ENCODE data around the gene COL7A1. TPM values are rescaled to one million over a fixed set of nuclear protein-coding genes. Genes with fewer than 3 reads are reported as not detected.

The COL7A1 gene
- total RNA-seq, 1 donor from 2014 or later: 28.7 TPM

- peaks cover 42% of the 10 kb centered on the region for H3K36me3 Mint-ChIP-seq (ENCODE audit: low read depth, unreplicated experiment)
- Histone ChIP-seq H3K4me1 (ENCODE audit: insufficient read depth, low read length) (peaks cover 7% of the 10 kb centered on the region), H3K36me3 (ENCODE audit: insufficient read depth, low read length) (peaks cover 9% of the 10 kb centered on the region), H3K27ac (ENCODE audit: low read depth, low read length) (no peak overlapping the region), H2AFZ (ENCODE audit: low read depth, low read length) (no peak overlapping the region), H4K20me1 (ENCODE audit: insufficient read depth, low read length) (peaks cover 73% of the 10 kb centered on the region), H3K79me2 (ENCODE audit: insufficient read depth, low read length) (peaks cover 36% of the 10 kb centered on the region), H3K9me3 (ENCODE audit: insufficient read depth, low read depth, low read length) (no peaks in the 10 kb centered on the region), H3K4me3 (ENCODE audit: insufficient read depth, low read depth, low read length) (no peak overlapping the region), H3K27me3 (ENCODE audit: insufficient read depth, low read length) (no peaks in the 10 kb centered on the region), H3K9ac (ENCODE audit: low read length) (no peak overlapping the region), H3K4me2 (ENCODE audit: low read length) (no peak overlapping the region)
- H3K27ac Mint-ChIP-seq (ENCODE audit: unreplicated experiment): no peak overlapping the region
- H3K9me3 Mint-ChIP-seq (ENCODE audit: unreplicated experiment): peaks cover 2% of the 10 kb centered on the region
- DNase-seq (ENCODE audit: low read depth) (no peak), FAIRE-seq (no peak)
- H3K27me3 Mint-ChIP-seq (ENCODE audit: low read depth, unreplicated experiment): peaks cover 14% of the 10 kb centered on the region
- TF ChIP-seq, protein P1, sequence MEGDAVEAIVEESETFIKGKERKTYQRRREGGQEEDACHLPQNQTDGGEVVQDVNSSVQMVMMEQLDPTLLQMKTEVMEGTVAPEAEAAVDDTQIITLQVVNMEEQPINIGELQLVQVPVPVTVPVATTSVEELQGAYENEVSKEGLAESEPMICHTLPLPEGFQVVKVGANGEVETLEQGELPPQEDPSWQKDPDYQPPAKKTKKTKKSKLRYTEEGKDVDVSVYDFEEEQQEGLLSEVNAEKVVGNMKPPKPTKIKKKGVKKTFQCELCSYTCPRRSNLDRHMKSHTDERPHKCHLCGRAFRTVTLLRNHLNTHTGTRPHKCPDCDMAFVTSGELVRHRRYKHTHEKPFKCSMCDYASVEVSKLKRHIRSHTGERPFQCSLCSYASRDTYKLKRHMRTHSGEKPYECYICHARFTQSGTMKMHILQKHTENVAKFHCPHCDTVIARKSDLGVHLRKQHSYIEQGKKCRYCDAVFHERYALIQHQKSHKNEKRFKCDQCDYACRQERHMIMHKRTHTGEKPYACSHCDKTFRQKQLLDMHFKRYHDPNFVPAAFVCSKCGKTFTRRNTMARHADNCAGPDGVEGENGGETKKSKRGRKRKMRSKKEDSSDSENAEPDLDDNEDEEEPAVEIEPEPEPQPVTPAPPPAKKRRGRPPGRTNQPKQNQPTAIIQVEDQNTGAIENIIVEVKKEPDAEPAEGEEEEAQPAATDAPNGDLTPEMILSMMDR (IDR thresholded peaks at IDR 0.05; ENCODE audit: insufficient read depth, low read depth, low read length): no peak
- no peak for TF ChIP-seq EZH2 (IDR thresholded peaks at IDR 0.05; ENCODE audit: insufficient read depth, low read length)
- no peaks in the 10 kb centered on the region for H3K4me1 Mint-ChIP-seq (ENCODE audit: low read depth, unreplicated experiment)
- no peak overlapping the region for H3K4me3 Mint-ChIP-seq (ENCODE audit: unreplicated experiment)
These were observed 6.9 kb downstream of the COL7A1 start for GRCh38 chr3:48588230-48588629.

DNA sequence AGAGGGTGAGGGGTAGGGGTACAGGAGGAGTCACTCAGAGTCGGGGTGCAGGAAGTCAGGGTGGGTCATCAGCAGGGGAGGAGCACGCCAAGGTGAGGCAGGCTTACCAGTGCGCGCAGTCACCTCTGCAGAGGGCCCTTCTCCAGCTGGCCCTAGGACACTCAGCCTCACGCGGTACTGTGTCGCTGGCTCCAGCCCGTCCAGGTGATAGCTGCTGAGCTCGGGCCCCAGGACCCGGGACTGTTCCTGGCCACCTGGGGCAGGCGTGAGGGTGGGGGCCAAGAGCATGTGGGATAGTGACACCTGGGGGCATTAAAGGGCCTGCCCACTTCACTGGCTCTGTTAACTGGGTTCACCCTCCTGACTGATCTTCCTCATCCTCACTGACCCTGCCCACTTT, 7.4 kb downstream of the COL7A1 start:
- Histone ChIP-seq H2AFZ (ENCODE audit: low read depth, low read length) (no peak overlapping the region), H4K20me1 (ENCODE audit: insufficient read depth, low read length) (peaks cover 74% of the 10 kb centered on the region), H3K4me3 (ENCODE audit: insufficient read depth, low read depth, low read length) (no peak overlapping the region), H3K36me3 (ENCODE audit: insufficient read depth, low read length) (peaks cover 10% of the 10 kb centered on the region), H3K4me1 (ENCODE audit: insufficient read depth, low read length) (peaks cover 2% of the 10 kb centered on the region), H3K27me3 (ENCODE audit: insufficient read depth, low read length) (no peaks in the 10 kb centered on the region), H3K9me3 (ENCODE audit: insufficient read depth, low read depth, low read length) (no peaks in the 10 kb centered on the region), H3K79me2 (ENCODE audit: insufficient read depth, low read length) (peaks cover 30% of the 10 kb centered on the region), H3K9ac (ENCODE audit: low read length) (no peak overlapping the region), H3K27ac (ENCODE audit: low read depth, low read length) (no peak overlapping the region), H3K4me2 (ENCODE audit: low read length) (no peak overlapping the region)
- H3K4me3 Mint-ChIP-seq (ENCODE audit: unreplicated experiment): no peak overlapping the region
- DNase-seq (ENCODE audit: low read depth): no peak
- peaks cover under 1% of the 10 kb centered on the region for H3K9me3 Mint-ChIP-seq (ENCODE audit: unreplicated experiment)
- H3K27me3 Mint-ChIP-seq (ENCODE audit: low read depth, unreplicated experiment): peaks cover 15% of the 10 kb centered on the region
- FAIRE-seq: no peak
- H3K36me3 Mint-ChIP-seq (ENCODE audit: low read depth, unreplicated experiment): peaks cover 38% of the 10 kb centered on the region
- TF ChIP-seq, protein P1 (IDR thresholded peaks at IDR 0.05; ENCODE audit: insufficient read depth, low read depth, low read length): no peak
- no peak for TF ChIP-seq EZH2 (IDR thresholded peaks at IDR 0.05; ENCODE audit: insufficient read depth, low read length)
- H3K4me1 Mint-ChIP-seq (ENCODE audit: low read depth, unreplicated experiment): no peaks in the 10 kb centered on the region
- H3K27ac Mint-ChIP-seq (ENCODE audit: unreplicated experiment): no peak overlapping the region

GRCh38 chr3:48585411-48585810, 9.7 kb downstream of the COL7A1 start:
- Mint-ChIP-seq H3K36me3 (ENCODE audit: low read depth, unreplicated experiment) (peaks cover 44% of the 10 kb centered on the region), H3K9me3 (ENCODE audit: unreplicated experiment) (no peaks in the 10 kb centered on the region), H3K27me3 (ENCODE audit: low read depth, unreplicated experiment) (peaks cover 15% of the 10 kb centered on the region), H3K4me3 (ENCODE audit: unreplicated experiment) (no peak overlapping the region), H3K27ac (ENCODE audit: unreplicated experiment) (no peak overlapping the region), H3K4me1 (ENCODE audit: low read depth, unreplicated experiment) (no peaks in the 10 kb centered on the region)
- Histone ChIP-seq H3K27ac (ENCODE audit: low read depth, low read length) (no peak overlapping the region), H2AFZ (ENCODE audit: low read depth, low read length) (no peak overlapping the region), H3K4me1 (ENCODE audit: insufficient read depth, low read length) (no peaks in the 10 kb centered on the region), H3K79me2 (ENCODE audit: insufficient read depth, low read length) (peaks cover 10% of the 10 kb centered on the region), H3K4me2 (ENCODE audit: low read length) (no peak overlapping the region), H3K36me3 (ENCODE audit: insufficient read depth, low read length) (peaks cover 18% of the 10 kb centered on the region), H3K9ac (ENCODE audit: low read length) (no peak overlapping the region), H4K20me1 (ENCODE audit: insufficient read depth, low read length) (peaks cover 61% of the 10 kb centered on the region), H3K4me3 (ENCODE audit: insufficient read depth, low read depth, low read length) (no peak overlapping the region), H3K9me3 (ENCODE audit: insufficient read depth, low read depth, low read length) (no peaks in the 10 kb centered on the region), H3K27me3 (ENCODE audit: insufficient read depth, low read length) (no peaks in the 10 kb centered on the region)
- TF ChIP-seq, protein P1 (IDR thresholded peaks at IDR 0.05; ENCODE audit: insufficient read depth, low read depth, low read length): no peak
- TF ChIP-seq EZH2 (IDR thresholded peaks at IDR 0.05; ENCODE audit: insufficient read depth, low read length): no peak
- FAIRE-seq (no peak), DNase-seq (ENCODE audit: low read depth) (no peak)
